GM20000 (cell line): ENCODE measurements around the gene RASSF5.

ENCODE experiments used
- DNase-seq: peaks from one replicate; pipeline ENCODE4 v3.0.0; 2012; ENCODE audit warnings: low spot score
- CTCF ChIP-seq: IDR thresholded peaks from 2 replicates; pipeline ENCODE4 v1.5.1; 2012; ENCODE audit warnings: mild to moderate bottlenecking, control low read depth; ENCODE audit errors: extremely low read depth, missing control alignments

Gene RASSF5

GRCh38 chr1:206470692-206471414 lies 36.5 kb upstream of the RASSF5 start:
- no peak for TF ChIP-seq CTCF
- peak; percentile 64 for DNase-seq

GRCh38 chr1:206471415-206471801 lies 35.9 kb upstream of the RASSF5 start:
- no peak for TF ChIP-seq CTCF
- peak; percentile 48 for DNase-seq

DNA sequence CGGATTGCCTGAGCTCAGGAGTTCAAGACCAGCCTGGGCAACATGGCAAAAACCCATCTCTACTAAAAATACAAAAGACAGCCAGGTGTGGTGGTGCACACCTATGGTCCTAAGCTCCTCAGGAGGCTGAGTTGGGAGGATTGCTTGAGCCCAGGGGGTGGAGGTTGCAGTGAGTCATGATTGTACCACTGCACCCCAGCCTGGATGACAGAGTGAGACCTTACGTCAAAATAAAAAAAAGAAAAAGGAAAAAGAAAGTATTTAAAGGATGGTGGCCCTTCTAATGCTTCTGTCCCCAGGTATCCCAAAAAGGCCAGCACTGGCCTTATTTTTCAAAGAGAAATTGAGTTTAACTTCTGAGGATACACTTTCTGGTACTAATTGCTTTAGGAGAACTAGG lies 35.3 kb upstream of the RASSF5 start:
- DNase-seq: no peak

DNA sequence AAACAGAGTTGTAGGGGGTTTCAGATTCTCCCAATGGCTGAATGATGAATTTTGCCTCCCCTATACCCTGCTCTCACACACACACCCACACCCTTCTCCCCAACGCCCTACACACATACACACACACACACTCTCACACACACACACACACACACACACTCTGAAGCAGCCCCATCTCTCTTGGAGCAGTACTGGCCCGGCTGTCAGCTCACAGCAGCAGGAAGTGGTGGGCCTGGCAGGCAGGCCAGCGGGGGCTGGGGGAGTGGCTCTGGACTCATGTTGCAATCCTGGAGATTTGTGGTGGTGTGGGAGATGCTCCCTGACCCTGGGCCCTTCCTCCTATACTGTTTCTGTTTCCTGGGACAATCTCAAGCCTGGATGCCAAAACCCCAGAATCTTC lies 34.9 kb upstream of the RASSF5 start:
- DNase-seq: no peak
- TF ChIP-seq CTCF: no peak

More for the DNA sequence above, 35.3 kb upstream of the RASSF5 start:
- TF ChIP-seq CTCF: no peak

DNA sequence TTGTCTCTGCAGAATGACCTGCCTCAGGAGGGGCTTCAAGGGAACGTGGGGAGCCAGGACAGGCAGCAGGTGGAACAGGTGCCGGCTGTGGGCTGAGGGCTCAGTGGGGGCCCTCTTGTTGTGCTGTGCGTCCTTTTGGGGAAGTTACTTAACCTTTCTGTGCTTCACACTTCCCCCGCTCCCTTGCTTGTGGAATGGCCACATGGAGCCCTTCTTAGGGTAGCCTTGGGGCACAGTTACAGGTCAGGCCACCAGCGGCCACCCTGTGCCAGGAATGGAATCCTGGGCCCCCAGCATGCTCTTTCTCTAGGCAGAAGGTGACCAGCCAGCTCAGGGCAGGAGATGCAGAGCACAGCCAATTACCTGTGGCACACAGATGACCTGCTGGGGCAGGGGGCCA lies 34.4 kb upstream of the RASSF5 start:
- TF ChIP-seq CTCF: no peak
- no peak for DNase-seq

- TF ChIP-seq CTCF: no peak
- DNase-seq: no peak
Measured at GRCh38 chr1:206476058-206476457, 31.3 kb upstream of the RASSF5 start.

GRCh38 chr1:206476591-206476990 lies 30.7 kb upstream of the RASSF5 start:
- no peak for DNase-seq
- TF ChIP-seq CTCF: no peak
